HG03571 (cell line): ENCODE results near the gene USP38.
"Not testable (repeated sequence)": the region's sequence is repeated elsewhere in the genome, so short reads cannot be mapped to it uniquely, and the experiment has no call there.

ENCODE experiments used
- ATAC-seq: cut with Tn5 transposase; IDR thresholded peaks from one replicate; pipeline ENCODE4 v1.9.1; 2021; ENCODE audit not compliant: unreplicated experiment

USP38 gene, protein sequence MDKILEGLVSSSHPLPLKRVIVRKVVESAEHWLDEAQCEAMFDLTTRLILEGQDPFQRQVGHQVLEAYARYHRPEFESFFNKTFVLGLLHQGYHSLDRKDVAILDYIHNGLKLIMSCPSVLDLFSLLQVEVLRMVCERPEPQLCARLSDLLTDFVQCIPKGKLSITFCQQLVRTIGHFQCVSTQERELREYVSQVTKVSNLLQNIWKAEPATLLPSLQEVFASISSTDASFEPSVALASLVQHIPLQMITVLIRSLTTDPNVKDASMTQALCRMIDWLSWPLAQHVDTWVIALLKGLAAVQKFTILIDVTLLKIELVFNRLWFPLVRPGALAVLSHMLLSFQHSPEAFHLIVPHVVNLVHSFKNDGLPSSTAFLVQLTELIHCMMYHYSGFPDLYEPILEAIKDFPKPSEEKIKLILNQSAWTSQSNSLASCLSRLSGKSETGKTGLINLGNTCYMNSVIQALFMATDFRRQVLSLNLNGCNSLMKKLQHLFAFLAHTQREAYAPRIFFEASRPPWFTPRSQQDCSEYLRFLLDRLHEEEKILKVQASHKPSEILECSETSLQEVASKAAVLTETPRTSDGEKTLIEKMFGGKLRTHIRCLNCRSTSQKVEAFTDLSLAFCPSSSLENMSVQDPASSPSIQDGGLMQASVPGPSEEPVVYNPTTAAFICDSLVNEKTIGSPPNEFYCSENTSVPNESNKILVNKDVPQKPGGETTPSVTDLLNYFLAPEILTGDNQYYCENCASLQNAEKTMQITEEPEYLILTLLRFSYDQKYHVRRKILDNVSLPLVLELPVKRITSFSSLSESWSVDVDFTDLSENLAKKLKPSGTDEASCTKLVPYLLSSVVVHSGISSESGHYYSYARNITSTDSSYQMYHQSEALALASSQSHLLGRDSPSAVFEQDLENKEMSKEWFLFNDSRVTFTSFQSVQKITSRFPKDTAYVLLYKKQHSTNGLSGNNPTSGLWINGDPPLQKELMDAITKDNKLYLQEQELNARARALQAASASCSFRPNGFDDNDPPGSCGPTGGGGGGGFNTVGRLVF

GRCh38 chr4:143184503-143185252 lies at the start of gene USP38:
TSS of gene USP38 (plus strand) at chr4:143184917. CDS start at chr4:143185451, 534 bp downstream.
- peak; percentile 75 for ATAC-seq

GRCh38 chr4:143135358-143135757 lies 49.4 kb upstream of the USP38 start:
- ATAC-seq = no peak

- ATAC-seq = no peak
Measured at GRCh38 chr4:143140696-143141095, 44.0 kb upstream of the USP38 start.

DNA sequence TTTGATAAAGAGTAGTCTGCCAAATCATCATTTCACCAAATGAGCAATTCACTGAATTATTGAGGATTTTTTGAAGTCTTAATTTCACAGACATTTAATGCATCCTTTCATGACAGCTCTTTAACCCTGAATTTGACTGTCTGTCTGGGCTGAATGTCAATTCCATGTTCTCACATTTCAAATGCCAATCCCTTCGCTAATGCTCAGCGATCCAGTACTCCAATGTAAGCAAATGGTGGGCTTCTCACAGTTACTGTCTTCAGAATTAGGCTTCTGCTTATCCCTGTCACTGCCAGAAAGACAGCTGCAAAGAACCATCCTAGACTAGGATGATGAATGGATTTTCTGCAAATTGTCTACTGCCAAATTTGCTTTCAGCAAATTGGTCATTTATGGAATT lies 36.2 kb upstream of the USP38 start:
- no peak for ATAC-seq

GRCh38 chr4:143156853-143157252 lies 27.9 kb upstream of the USP38 start:
- ATAC-seq = no peak

GRCh38 chr4:143163614-143164013 lies 21.1 kb upstream of the USP38 start:
- ATAC-seq = no peak

- not testable (repeated sequence) for ATAC-seq
Measured at GRCh38 chr4:143166722-143167121, 18.0 kb upstream of the USP38 start.

DNA sequence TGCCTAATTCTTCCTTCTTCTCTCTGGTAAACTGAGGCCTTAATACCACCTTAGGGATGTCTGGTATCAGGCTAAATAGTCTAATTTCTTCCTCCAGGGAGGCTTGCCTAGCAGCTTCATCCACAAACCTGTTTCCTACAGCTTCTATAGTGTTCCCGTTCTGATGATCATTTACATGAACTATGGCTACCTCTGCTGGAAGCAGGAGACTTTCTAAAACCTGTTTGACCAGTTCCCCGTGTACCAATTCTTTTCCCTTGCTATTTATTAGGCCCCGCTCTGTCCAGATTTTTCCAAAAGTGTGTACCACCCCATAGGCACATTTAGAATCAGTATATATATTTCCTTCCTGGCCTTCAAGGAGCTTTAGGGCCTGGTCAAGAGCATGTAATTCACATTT lies 5.8 kb upstream of the USP38 start:
- no peak for ATAC-seq

DNA sequence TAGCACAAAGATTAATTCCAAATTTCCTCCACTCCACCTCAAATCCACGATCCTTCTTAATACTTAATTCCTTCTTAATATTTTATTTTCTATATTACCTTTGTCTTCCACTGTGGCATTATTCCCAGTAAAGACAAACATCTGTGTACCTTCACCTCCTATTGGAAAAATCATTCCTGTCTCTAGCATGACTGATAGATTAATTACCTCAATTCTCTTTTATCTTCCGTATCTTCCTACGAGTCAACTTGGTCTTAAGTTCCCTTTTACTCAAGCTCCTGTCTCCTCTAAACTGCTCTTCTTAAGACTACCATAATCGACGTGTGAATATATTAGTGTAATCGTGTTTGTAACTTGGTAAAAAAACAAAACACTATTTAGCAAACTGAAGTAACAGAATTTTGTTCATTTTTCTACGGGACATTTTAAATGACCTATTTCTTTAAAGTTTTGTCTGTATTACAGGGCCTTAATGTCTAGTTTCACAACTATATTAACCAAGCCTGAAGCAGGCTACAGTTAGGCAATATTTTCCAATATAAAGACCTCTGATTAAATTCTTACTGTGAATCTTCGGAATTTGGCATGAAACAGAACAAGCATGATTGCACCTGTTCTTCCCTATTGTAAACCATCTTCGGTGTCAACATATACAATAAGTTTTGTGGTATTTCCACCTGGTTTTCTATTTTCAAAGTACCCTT lies 1.1 kb upstream of the USP38 start:
- ATAC-seq = no peak

GRCh38 chr4:143184217-143184502 lies 557 bp upstream of the USP38 start:
- ATAC-seq = peak; percentile 30

DNA sequence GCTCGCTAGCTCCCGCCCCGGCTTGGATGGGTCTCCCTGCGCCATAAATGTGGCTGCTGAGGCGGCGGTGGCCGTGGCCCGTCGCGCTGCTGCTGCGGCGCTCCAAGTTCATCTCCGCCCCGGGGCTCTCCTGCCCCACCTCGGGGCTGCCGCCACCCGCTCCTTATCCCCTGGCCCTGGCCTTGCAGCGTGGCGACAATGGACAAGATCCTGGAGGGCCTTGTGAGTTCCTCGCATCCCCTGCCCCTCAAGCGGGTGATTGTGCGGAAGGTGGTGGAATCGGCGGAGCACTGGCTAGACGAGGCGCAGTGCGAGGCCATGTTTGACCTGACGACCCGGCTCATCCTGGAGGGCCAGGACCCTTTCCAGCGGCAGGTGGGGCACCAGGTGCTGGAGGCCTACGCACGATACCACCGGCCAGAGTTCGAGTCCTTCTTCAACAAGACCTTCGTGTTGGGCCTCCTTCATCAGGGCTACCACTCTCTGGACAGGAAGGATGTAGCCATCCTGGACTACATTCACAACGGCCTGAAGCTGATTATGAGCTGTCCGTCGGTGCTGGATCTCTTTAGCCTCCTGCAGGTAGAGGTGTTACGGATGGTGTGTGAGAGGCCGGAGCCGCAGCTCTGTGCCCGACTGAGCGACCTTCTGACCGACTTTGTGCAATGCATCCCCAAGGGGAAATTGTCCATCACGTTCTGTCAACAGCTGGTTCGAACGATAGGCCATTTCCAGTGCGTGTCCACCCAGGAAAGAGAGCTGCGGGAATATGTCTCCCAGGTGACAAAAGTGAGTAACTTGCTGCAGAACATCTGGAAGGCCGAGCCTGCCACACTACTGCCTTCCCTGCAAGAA lies 763 bp downstream of the USP38 start:
- ATAC-seq = peak; percentile 20

DNA sequence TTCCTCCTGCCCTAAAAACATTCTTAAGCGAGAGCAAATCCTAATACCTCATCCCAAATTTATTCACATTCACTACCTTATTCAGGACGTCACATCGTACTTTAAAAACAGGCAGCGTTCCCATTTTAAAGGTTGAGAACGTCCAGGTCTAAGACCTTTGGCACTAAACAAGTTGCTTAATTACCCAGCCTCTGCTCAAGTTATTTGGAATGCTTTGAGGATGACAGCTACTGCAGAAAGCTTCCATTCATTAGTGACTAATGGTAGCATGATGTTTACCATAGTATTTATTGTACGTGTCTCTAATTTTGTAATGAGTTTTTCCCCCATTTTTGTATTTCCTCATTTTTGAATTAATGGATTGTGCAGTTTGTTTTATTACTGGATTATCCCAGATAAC lies 1.5 kb downstream of the USP38 start:
- ATAC-seq = no peak

GRCh38 chr4:143186649-143187048 lies 1.9 kb downstream of the USP38 start:
- no peak for ATAC-seq

DNA sequence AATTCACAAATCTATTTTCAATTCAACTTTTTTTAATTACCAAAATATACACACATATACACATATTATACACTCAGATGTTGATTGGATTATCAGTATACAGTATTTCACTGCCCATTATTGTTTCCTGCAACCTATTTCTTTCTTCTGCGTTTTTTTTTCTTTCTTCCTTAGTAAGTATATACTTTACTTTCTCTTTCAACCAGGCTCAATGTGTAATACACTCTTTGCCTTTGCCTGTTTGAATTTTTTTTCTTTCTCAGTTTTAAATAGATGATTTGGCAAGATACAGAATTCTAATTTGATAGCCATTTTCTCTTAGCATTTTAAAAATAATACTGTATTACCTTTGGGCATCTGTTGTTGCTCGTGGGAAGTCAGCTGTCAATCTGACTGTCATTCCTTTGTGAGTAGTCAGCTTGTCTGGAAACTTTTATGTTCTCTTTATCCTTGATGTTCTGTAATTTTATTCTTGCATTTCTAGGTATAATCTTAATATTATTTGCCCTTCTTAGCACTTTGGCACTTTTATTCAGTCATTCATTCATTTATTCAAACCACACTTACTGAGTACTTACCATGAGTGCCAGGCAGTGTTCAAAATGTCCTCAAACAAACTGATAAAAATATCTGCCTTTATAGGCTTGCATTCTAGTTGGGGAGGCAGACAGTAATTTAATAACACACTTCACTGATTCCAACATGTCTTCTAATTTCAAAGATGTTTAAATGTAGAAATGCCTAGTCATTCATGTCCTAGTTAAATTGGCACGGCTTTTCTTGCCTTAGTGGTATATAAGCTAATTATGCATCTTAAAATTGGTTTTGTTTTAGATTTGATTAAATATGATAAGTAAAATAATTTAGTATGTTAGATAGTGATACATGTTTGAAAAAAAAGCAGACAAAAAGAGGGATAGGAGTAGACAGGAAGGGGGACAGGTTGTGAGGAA lies 3.7 kb downstream of the USP38 start:
- ATAC-seq = no peak

DNA sequence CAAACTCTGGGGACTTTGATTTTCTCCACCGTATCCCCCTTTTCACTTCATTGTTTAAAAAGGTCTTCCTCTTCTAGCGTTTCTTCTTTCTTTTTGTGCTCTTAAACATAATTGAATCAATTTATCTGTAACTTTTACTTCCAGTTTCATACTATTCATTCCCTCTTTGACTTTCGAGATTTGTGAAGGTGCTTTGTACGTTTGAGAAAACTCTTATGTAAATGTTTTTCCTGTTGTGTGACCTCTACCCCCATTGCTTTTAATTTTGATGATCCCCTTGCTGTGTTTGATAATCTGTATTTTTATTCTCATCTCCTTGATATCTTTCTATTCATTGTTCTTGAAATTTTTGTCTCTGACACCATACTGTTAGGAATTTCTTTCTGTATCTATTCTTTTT lies 4.8 kb downstream of the USP38 start:
- ATAC-seq = no peak

DNA sequence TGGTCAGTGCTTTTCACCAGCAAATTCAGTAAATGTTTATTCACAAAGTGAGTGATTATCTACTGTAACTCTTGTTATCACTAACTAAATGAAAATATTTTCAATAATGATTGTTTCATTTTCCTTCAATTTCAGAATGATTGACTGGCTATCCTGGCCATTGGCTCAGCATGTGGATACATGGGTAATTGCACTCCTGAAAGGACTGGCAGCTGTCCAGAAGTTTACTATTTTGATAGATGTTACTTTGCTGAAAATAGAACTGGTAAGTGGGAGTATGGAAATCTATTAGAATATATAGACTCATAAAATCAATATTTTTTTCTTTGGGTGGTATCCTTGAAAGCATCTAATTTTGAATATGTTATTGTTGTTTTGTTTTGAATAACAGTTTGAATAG lies 10.9 kb downstream of the USP38 start:
- no peak for ATAC-seq

DNA sequence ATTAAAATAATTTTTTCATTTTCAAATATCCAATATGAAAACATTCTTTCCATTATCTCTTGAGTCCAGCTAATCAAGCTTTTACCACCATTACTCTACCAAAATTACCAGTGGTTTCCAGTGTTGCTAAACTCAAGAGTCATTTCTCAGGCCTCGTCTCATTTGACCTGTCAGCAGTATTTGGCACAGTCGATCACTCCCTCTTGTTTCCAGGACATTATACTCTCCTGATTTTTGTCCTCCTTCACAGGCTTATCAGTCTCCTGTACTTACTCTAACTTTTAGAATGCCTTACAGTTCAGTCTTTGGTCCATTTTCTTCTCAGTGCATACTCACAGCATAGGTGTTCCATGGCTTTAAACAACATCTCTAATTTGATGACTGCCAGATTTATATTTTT lies 11.6 kb downstream of the USP38 start:
- ATAC-seq = no peak

- no peak for ATAC-seq
Measured at GRCh38 chr4:143199503-143199902, 14.8 kb downstream of the USP38 start.

DNA sequence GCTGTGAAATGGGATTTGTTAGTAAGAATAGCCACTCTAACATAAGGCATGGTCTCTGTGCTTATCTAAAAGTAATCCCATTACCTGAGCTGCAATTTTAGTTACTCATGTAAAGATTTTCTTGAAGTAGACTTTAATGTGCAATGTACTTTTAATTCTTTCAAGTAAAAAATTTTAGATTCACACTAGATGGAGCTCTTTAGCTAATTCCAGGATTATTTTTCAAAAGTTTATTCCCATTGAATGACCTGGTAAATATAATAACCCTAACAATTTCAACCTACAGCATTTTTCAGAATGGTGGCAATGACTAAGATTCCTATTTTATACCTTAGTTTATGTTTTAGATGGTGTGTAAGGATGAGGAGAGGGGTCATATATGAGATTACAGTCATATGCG lies 18.1 kb downstream of the USP38 start:
- ATAC-seq = no peak
